Left ventricle myocardium superior (tissue), 1 donor: ENCODE measurements around the gene FBXO36. TPM values are rescaled to one million over a fixed set of nuclear protein-coding genes. Genes with fewer than 3 reads are reported as not detected.
"Not testable (repeated sequence)": the region's sequence is repeated elsewhere in the genome, so short reads cannot be mapped to it uniquely, and the experiment has no call there.

Experiments used
- ATAC-seq: fragments of 200-7000 bp; cut with Tn5 transposase; one replicate; pipeline ENCODE4 v1.9.1; 2020; ENCODE audit warnings: mild to moderate bottlenecking, moderate library complexity
- DNase-seq: peaks from one replicate; pipeline ENCODE4 v3.0.0-alpha.2; 2020
- intact Hi-C: fragments of 100-400 bp; cut with micrococcal nuclease; formaldehyde crosslinking; loops from one replicate; pipeline ENCODE4 v1.11.0; 2022
- long read RNA-seq: library from polyadenylated mRNA; unstranded; transcript quantifications from one replicate; pipeline ENCODE4 v2.0.0, GENCODE V29; 2021
- total RNA-seq: library from RNA; stranded (reverse); fragmentation: NEBNext Ultra II Directional; extraction: Animal tissue kit (Norgen Biotek cat#: 25700); gene quantifications from one replicate; pipeline ENCODE4 v1.2.1, GENCODE V29; 2021
- donor health status: DM: no; HTN: yes; CAD: no; lungs with severe emphysema.

The FBXO36 gene
- total RNA-seq = 0.55 TPM
- long read RNA-seq, partial matches to known transcripts = 2 of 3 reads
- long read RNA-seq, other reads (novel, unspliced or antisense) = 1 of 3 reads

GRCh38 chr2:229922449-229923386 is at the start of gene FBXO36:
TSS of gene FBXO36 (plus strand) at chr2:229922503. CDS start at chr2:229922514, 11 bp downstream.
- intact Hi-C loops = no loop called here
- ATAC-seq (peak; percentile 84), DNase-seq (peak; percentile 91)

GRCh38 chr2:229873123-229873581 is 49.2 kb upstream of the FBXO36 start:
- intact Hi-C loops = no loop called here
- ATAC-seq (no peak), DNase-seq (no peak)

GRCh38 chr2:229874647-229875046 is 47.7 kb upstream of the FBXO36 start:
- ATAC-seq = no peak
- DNase-seq = no peak
- intact Hi-C loops = no loop called here

GRCh38 chr2:229875549-229875948 is 46.8 kb upstream of the FBXO36 start:
- intact Hi-C loops = no loop called here
- ATAC-seq = no peak
- no peak for DNase-seq

- intact Hi-C loops = no loop called here
- ATAC-seq (no peak), DNase-seq (no peak)
Measured at GRCh38 chr2:229879191-229879950, 42.9 kb upstream of the FBXO36 start.

GRCh38 chr2:229880892-229881586 is 41.3 kb upstream of the FBXO36 start:
- intact Hi-C loops = no loop called here
- ATAC-seq (no peak), DNase-seq (no peak)

GRCh38 chr2:229882583-229882982 is 39.7 kb upstream of the FBXO36 start:
- intact Hi-C loops = no loop called here
- no peak for DNase-seq
- ATAC-seq = no peak

- intact Hi-C loops = no loop called here
- DNase-seq (no peak), ATAC-seq (no peak)
Measured at GRCh38 chr2:229884775-229885699, 37.3 kb upstream of the FBXO36 start.

- no peak for DNase-seq
- intact Hi-C loops = no loop called here
- no peak for ATAC-seq
Measured at GRCh38 chr2:229887441-229887840, 34.9 kb upstream of the FBXO36 start.

- intact Hi-C loops = no loop called here
- DNase-seq (no peak), ATAC-seq (no peak)
Measured at GRCh38 chr2:229888031-229888430, 34.3 kb upstream of the FBXO36 start.

- DNase-seq (no peak), ATAC-seq (no peak)
- intact Hi-C loops = no loop called here
Measured at GRCh38 chr2:229889023-229889422, 33.3 kb upstream of the FBXO36 start.

GRCh38 chr2:229896857-229897256 is 25.4 kb upstream of the FBXO36 start:
- ATAC-seq (no peak), DNase-seq (no peak)
- intact Hi-C loops = no loop called here

- ATAC-seq = no peak
Measured at GRCh38 chr2:229899604-229900003, 22.7 kb upstream of the FBXO36 start.

GRCh38 chr2:229900012-229900411 is 22.3 kb upstream of the FBXO36 start:
- intact Hi-C loops = no loop called here
- no peak for DNase-seq
- ATAC-seq = no peak

More at GRCh38 chr2:229899604-229900003, 22.7 kb upstream of the FBXO36 start:
- no peak for DNase-seq
- intact Hi-C loops = no loop called here

GRCh38 chr2:229900514-229900913 is 21.8 kb upstream of the FBXO36 start:
- not testable (repeated sequence) for ATAC-seq

GRCh38 chr2:229901819-229902218 is 20.5 kb upstream of the FBXO36 start:
- DNase-seq = no peak
- peak; percentile 54 for ATAC-seq
- intact Hi-C loops = no loop called here

More at GRCh38 chr2:229900514-229900913, 21.8 kb upstream of the FBXO36 start:
- DNase-seq, intact Hi-C loops: not testable (repeated sequence)

- no peak for DNase-seq
- ATAC-seq = no peak
- intact Hi-C loops = no loop called here
Measured at GRCh38 chr2:229903037-229903436, 19.3 kb upstream of the FBXO36 start.

- intact Hi-C loops = no loop called here
- DNase-seq (no peak), ATAC-seq (no peak)
Measured at GRCh38 chr2:229905601-229906000, 16.7 kb upstream of the FBXO36 start.
